ENCODE measurements around the gene RPLP2.

The RPLP2 gene

DNA sequence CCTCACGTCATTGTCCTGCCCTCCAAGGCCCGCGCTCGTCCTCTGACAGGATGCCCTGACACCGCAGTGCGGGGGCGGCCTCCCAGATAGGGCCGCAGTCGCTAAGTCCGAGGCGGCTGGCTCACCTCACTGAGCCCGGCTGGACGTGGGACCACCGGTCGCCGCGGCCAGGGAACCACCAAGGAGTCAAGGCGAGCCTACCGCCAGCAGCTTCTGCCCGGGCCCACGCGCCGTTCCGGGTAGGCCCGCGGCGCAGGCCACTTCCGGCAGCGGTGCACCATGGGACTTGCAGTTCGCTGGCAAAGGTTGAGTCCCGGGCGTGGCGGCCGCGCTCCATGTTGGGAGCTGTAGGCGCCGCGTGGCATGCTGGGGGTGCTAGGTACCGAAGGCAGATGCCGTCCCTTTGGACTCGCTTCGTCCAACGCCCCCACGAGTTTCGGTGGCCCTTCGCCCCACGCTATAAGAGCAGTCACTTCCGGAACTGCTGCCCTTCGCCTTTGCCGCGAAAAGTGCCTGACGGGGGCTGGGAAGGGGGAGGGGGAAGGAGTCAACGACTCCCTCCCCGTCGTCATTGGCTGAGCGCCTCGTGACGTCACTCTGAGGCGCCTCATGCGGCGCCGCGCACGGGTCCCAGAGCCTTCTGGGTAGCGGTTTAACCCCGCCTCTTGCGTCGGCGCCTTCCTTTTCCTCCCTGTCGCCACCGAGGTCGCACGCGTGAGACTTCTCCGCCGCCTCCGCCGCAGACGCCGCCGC lies at the start of gene RPLP2:
Gene RPLP2, plus strand, starts transcription at position 681 of the 753 bp plus-strand sequence. CDS start 268 bp downstream, outside the sequence.
- peaks cover 11 to 60% (median 55%) of the 10 kb centered on the region in 5 donors for H3K4me1 ChIP-seq (ENCODE audit: control insufficient read depth in 5 of 5, insufficient read depth in 5 of 5, low read length in 5 of 5)
- peak within 1 kb of the TSS; percentile 84 to 99 (median 94) for H3K9ac ChIP-seq (ENCODE audit: low read length in 5 of 5)

GRCh38 chr11:760236-760635 lies 49.5 kb upstream of the RPLP2 start:
- H3K4me3 ChIP-seq (ENCODE audit: low read depth in 1 of 5, low read length in 5 of 5), result no peak overlapping the region
- no peaks in the 10 kb centered on the region for H3K9me3 ChIP-seq (ENCODE audit: control insufficient read depth in 5 of 5, low read length in 5 of 5)
- no peaks in the 10 kb centered on the region for H3K27me3 ChIP-seq (ENCODE audit: control insufficient read depth in 5 of 5, insufficient read depth in 4 of 5, low read length in 5 of 5)
- H3K27ac ChIP-seq (ENCODE audit: low read depth, low read length), result no peak overlapping the region
- peaks cover 0 to 88% (median 70%) of the 10 kb centered on the region in 5 donors for H3K36me3 ChIP-seq (ENCODE audit: control insufficient read depth in 5 of 5, insufficient read depth in 5 of 5, low read length in 5 of 5)
- H3K9ac ChIP-seq (ENCODE audit: low read length in 5 of 5), result peak overlapping the region in 2 of 5 donors; percentile 2 to 20
- H3K4me1 ChIP-seq (ENCODE audit: control insufficient read depth in 5 of 5, insufficient read depth in 5 of 5, low read length in 5 of 5), result peaks cover 0 to 24% (median 7%) of the 10 kb centered on the region in 5 donors

More for the DNA sequence above, at the start of gene RPLP2:
- H3K9me3 ChIP-seq (ENCODE audit: control insufficient read depth in 5 of 5, low read length in 5 of 5), result no peaks in the 10 kb centered on the region
- H3K4me3 ChIP-seq (ENCODE audit: low read depth in 1 of 5, low read length in 5 of 5), result peak within 1 kb of the TSS; percentile 84 to 95 (median 93)
- peak within 1 kb of the TSS; percentile 92 for H3K27ac ChIP-seq (ENCODE audit: low read depth, low read length)
- no peaks in the 10 kb centered on the region for H3K27me3 ChIP-seq (ENCODE audit: control insufficient read depth in 5 of 5, insufficient read depth in 4 of 5, low read length in 5 of 5)
- peaks cover 0 to 32% (median 27%) of the 10 kb centered on the region in 5 donors for H3K36me3 ChIP-seq (ENCODE audit: control insufficient read depth in 5 of 5, insufficient read depth in 5 of 5, low read length in 5 of 5)

GRCh38 chr11:761526-762108 lies 48.1 kb upstream of the RPLP2 start:
- H3K27ac ChIP-seq (ENCODE audit: low read depth, low read length), result peak overlapping the region; percentile 66
- no peak overlapping the region for H3K9ac ChIP-seq (ENCODE audit: low read length in 5 of 5)
- H3K36me3 ChIP-seq (ENCODE audit: control insufficient read depth in 5 of 5, insufficient read depth in 5 of 5, low read length in 5 of 5), result peaks cover 0 to 86% (median 69%) of the 10 kb centered on the region in 5 donors

GRCh38 chr11:762421-763072 lies 47.2 kb upstream of the RPLP2 start:
- H3K27ac ChIP-seq (ENCODE audit: low read depth, low read length), result peak overlapping the region; percentile 66
- no peaks in the 10 kb centered on the region for H3K27me3 ChIP-seq (ENCODE audit: control insufficient read depth in 5 of 5, insufficient read depth in 4 of 5, low read length in 5 of 5)
- H3K4me1 ChIP-seq (ENCODE audit: control insufficient read depth in 5 of 5, insufficient read depth in 5 of 5, low read length in 5 of 5), result peaks cover 0 to 35% (median 7%) of the 10 kb centered on the region in 5 donors
- H3K36me3 ChIP-seq (ENCODE audit: control insufficient read depth in 5 of 5, insufficient read depth in 5 of 5, low read length in 5 of 5), result peaks cover 0 to 86% (median 68%) of the 10 kb centered on the region in 5 donors
- no peak overlapping the region for H3K4me3 ChIP-seq (ENCODE audit: low read depth in 1 of 5, low read length in 5 of 5)
- H3K9ac ChIP-seq (ENCODE audit: low read length in 5 of 5), result peak overlapping the region in 1 of 5 donors; percentile 39
- H3K9me3 ChIP-seq (ENCODE audit: control insufficient read depth in 5 of 5, low read length in 5 of 5), result no peaks in the 10 kb centered on the region

More at GRCh38 chr11:761526-762108, 48.1 kb upstream of the RPLP2 start:
- Histone ChIP-seq H3K4me3 (ENCODE audit: low read depth in 1 of 5, low read length in 5 of 5) (no peak overlapping the region), H3K9me3 (ENCODE audit: control insufficient read depth in 5 of 5, low read length in 5 of 5) (no peaks in the 10 kb centered on the region), H3K4me1 (ENCODE audit: control insufficient read depth in 5 of 5, insufficient read depth in 5 of 5, low read length in 5 of 5) (peaks cover 0 to 30% (median 7%) of the 10 kb centered on the region in 5 donors), H3K27me3 (ENCODE audit: control insufficient read depth in 5 of 5, insufficient read depth in 4 of 5, low read length in 5 of 5) (no peaks in the 10 kb centered on the region)

- H3K27ac ChIP-seq (ENCODE audit: low read depth, low read length), result peak overlapping the region; percentile 66
- peaks cover 0 to 84% (median 65%) of the 10 kb centered on the region in 5 donors for H3K36me3 ChIP-seq (ENCODE audit: control insufficient read depth in 5 of 5, insufficient read depth in 5 of 5, low read length in 5 of 5)
- no peak overlapping the region for H3K9ac ChIP-seq (ENCODE audit: low read length in 5 of 5)
Observed at GRCh38 chr11:763073-763463, 46.7 kb upstream of the RPLP2 start.

GRCh38 chr11:763549-764321 lies 46.0 kb upstream of the RPLP2 start:
- H3K4me1 ChIP-seq (ENCODE audit: control insufficient read depth in 5 of 5, insufficient read depth in 5 of 5, low read length in 5 of 5), result peaks cover 0 to 35% (median 7%) of the 10 kb centered on the region in 5 donors
- no peaks in the 10 kb centered on the region for H3K9me3 ChIP-seq (ENCODE audit: control insufficient read depth in 5 of 5, low read length in 5 of 5)
- H3K4me3 ChIP-seq (ENCODE audit: low read depth in 1 of 5, low read length in 5 of 5), result no peak overlapping the region
- H3K9ac ChIP-seq (ENCODE audit: low read length in 5 of 5), result no peak overlapping the region
- H3K27me3 ChIP-seq (ENCODE audit: control insufficient read depth in 5 of 5, insufficient read depth in 4 of 5, low read length in 5 of 5), result no peaks in the 10 kb centered on the region
- peak overlapping the region; percentile 60 for H3K27ac ChIP-seq (ENCODE audit: low read depth, low read length)
- H3K36me3 ChIP-seq (ENCODE audit: control insufficient read depth in 5 of 5, insufficient read depth in 5 of 5, low read length in 5 of 5), result peaks cover 0 to 83% (median 65%) of the 10 kb centered on the region in 5 donors

More at GRCh38 chr11:763073-763463, 46.7 kb upstream of the RPLP2 start:
- Histone ChIP-seq H3K4me1 (ENCODE audit: control insufficient read depth in 5 of 5, insufficient read depth in 5 of 5, low read length in 5 of 5) (peaks cover 0 to 35% (median 7%) of the 10 kb centered on the region in 5 donors), H3K4me3 (ENCODE audit: low read depth in 1 of 5, low read length in 5 of 5) (no peak overlapping the region), H3K9me3 (ENCODE audit: control insufficient read depth in 5 of 5, low read length in 5 of 5) (no peaks in the 10 kb centered on the region), H3K27me3 (ENCODE audit: control insufficient read depth in 5 of 5, insufficient read depth in 4 of 5, low read length in 5 of 5) (no peaks in the 10 kb centered on the region)

- Histone ChIP-seq H3K27ac (ENCODE audit: low read depth, low read length) (peak overlapping the region; percentile 60), H3K9ac (ENCODE audit: low read length in 5 of 5) (no peak overlapping the region), H3K4me1 (ENCODE audit: control insufficient read depth in 5 of 5, insufficient read depth in 5 of 5, low read length in 5 of 5) (peaks cover 0 to 35% (median 7%) of the 10 kb centered on the region in 5 donors), H3K4me3 (ENCODE audit: low read depth in 1 of 5, low read length in 5 of 5) (no peak overlapping the region), H3K36me3 (ENCODE audit: control insufficient read depth in 5 of 5, insufficient read depth in 5 of 5, low read length in 5 of 5) (peaks cover 0 to 75% (median 58%) of the 10 kb centered on the region in 5 donors), H3K27me3 (ENCODE audit: control insufficient read depth in 5 of 5, insufficient read depth in 4 of 5, low read length in 5 of 5) (no peaks in the 10 kb centered on the region), H3K9me3 (ENCODE audit: control insufficient read depth in 5 of 5, low read length in 5 of 5) (no peaks in the 10 kb centered on the region)
Observed at GRCh38 chr11:764322-765024, 45.3 kb upstream of the RPLP2 start.

DNA sequence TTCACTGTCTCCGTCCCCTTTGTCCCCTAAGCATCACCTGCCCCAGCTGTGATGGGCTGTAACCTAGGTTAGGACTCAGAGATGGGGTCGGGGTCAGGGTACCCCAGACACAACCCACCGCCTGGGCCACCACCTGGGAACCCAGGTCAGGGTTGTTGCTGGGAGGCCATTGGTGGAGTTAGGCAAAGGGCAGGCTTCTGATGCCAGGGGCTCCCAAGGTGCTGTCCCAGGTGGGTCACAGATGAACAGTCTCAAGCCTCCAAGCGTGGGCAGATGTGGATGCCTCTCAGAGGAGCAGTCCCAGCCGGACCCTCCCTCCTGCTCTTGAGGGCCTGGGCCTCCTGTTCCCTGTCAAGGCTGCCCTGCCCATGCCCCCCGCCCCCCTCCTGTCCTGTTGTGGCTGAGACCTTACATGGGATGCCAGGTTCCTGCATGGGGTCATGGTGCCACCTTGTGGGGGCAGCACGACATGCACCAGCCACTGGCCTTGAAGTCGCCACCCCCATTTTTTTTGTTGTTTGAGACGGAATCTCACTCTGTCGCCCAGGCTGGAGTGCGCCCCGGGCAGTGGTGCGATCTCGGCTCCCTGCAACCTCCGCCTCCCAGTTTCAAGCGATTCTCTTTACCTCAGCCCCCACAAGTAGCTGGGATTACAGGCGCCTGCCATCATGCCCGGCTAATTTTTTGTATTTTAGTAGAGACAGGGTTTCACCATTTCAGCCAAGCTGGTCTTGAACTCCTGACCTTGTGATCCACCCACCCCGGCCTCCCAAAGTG lies 44.6 kb upstream of the RPLP2 start:
- Histone ChIP-seq H3K9ac (ENCODE audit: low read length in 5 of 5) (no peak overlapping the region), H3K4me1 (ENCODE audit: control insufficient read depth in 5 of 5, insufficient read depth in 5 of 5, low read length in 5 of 5) (peaks cover 0 to 30% (median 7%) of the 10 kb centered on the region in 5 donors), H3K4me3 (ENCODE audit: low read depth in 1 of 5, low read length in 5 of 5) (no peak overlapping the region), H3K27me3 (ENCODE audit: control insufficient read depth in 5 of 5, insufficient read depth in 4 of 5, low read length in 5 of 5) (no peaks in the 10 kb centered on the region), H3K9me3 (ENCODE audit: control insufficient read depth in 5 of 5, low read length in 5 of 5) (no peaks in the 10 kb centered on the region), H3K36me3 (ENCODE audit: control insufficient read depth in 5 of 5, insufficient read depth in 5 of 5, low read length in 5 of 5) (peaks cover 0 to 73% (median 56%) of the 10 kb centered on the region in 5 donors), H3K27ac (ENCODE audit: low read depth, low read length) (peak overlapping the region; percentile 60)

All from subcutaneous abdominal adipose tissue (tissue), 5 donors.